HG02571 (cell line): ENCODE results near the gene CDC26.

Experiments
- ATAC-seq: cut with Tn5 transposase; IDR thresholded peaks from one replicate; pipeline ENCODE4 v1.9.1; 2021; ENCODE audit warnings: mild to moderate bottlenecking, moderate library complexity; ENCODE audit not compliant: unreplicated experiment

The CDC26 gene

DNA sequence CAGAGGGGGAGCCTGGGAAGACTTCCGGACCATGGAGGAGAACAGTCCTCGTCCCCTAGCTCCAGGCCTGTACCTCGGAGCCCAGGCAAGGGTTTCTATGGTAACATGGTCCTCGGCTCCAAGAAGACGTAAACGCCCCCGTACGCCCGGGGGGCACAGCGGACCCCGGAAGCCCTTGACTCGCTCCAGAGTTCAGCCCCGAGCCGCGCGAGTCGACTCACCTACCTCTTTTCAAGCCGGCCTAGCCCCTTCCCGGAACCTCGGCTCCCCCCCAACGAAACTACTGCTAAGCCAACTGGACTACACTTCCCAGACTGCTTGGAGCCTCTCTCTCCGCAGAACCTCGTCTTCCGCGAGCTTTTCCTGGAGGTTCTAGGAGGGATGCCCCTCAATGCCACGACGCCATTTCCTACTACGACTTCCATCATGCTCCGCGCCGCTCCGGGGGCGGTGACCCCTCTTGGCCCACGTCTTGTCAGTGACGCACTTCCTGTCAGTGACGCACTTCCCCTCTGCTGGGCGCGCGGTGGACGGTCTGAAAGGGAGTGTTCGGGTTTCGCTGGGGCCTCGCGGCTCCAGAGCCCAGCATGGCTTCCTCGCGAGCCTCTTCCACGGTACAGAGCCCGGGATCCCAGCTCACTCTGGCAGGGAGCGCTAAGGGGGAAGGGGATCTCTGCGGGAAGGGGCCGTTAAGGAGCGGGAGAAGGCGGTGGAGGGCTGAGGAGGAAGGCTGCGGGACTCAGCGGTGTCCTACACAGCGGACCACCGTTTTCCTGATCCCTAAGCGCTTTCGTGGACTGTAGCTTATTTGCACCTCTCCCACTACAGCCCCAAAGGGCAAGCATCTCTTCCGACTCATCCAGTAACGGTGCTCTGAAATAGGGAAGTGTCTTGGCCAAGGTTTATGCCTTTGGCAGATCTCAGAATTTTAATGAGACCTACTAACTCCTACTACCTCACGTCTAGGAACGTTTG is at the start of gene CDC26, which contains the start of gene PRPF4:
TSS of gene CDC26 (minus strand) at position 416 of the 975 bp plus-strand sequence. CDS start 3,065 bp downstream, outside the sequence.
TSS of gene PRPF4 (plus strand) at position 502 of the 975 bp plus-strand sequence. CDS start at position 588, 86 bp downstream.
- ATAC-seq, result peak; percentile 98

DNA sequence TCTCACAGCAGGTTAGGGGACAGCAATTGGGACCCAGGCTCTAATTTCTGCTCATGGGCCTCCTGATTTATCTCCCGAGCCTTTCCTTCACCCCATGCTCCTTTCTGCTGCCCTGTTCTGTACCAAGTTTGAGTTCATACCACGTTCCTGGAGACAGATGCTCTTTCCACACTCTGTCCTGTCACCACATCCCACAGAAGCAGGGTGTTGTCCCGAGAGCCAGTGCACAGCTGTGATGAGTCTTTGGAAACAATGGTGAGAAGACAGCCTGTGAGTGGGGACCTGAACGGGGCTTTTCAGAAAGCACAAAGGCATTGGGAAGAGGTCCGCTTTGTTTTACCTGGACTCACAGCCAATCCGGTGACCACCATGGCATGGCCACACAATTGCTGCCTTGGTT is 47.3 kb upstream of the CDC26 start:
- no peak for ATAC-seq

DNA sequence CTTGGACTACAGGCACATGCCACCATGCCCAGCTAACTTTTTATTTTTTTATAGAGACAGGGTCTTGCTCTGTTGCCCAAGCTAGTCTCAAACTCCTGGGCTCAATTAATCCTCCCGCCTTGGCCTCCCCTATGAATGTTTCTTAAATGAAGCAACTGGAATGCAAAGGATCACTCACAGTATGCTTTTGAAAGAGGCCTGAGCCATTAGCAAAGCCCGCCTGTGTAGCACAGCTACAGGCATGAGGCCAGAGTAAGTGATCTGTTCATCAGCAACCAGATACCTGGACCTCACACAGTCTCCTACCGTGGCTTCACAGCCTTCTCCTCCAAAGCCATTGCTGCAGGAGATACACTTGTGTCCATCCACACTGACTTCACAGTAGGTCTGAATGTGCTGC is 44.7 kb upstream of the CDC26 start:
- ATAC-seq, result no peak

DNA sequence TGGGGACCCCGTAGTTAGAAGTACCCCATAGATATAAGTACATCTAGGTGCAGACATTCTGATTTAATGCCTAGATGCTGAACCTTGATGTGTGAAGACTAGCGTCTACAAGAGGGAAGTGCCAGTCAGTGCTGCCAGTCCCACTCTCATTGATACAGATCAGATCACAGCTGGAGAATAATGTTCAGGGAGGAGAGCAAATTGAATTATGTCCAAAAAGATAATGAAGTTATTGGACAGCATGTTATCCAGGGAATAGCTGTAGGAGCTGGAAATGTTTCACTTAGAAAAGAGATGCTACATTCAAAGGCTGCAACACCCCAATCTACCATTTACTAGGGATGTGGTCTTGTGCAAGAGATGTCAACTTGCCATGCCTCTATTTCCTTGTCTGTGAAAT is 43.7 kb upstream of the CDC26 start:
- ATAC-seq, result no peak

DNA sequence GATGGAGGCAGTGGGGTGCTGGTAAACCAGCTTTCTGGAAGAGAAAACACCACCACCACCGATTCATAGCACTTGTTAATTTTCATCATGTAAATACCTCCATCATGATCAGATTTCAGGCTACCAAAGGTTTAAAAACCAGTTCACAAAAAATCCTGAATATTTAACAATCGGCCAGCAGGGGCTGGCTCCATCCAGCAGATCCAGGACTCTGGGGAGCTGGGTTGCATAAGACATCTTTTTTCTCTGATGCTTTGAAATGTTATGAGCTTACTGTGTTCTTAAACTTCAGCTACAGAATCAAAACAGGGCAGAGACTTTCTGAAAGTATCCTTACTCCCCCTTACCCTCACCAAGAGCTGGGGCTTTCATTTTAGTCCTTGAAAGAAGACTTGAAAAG is 42.4 kb upstream of the CDC26 start:
- no peak for ATAC-seq

DNA sequence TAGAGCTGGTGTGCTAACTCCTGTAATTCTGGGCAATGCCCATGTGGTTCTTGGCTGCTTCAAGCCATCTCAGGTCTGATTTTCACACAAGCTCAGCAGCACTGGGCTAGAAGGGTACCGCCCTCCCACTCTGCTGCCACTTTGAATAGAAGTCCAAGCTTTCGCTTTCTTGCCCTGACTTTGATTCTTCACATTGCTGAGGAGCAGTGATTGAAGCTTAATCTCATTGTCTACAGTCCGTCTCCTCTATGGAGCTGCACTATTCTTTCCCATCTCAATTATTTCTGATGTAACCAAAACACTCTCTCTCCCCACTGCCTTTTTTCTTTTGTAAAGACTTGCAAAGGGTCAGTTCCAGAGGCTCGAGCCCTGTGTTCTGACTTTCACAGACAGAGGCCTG is 40.7 kb upstream of the CDC26 start:
- no peak for ATAC-seq

DNA sequence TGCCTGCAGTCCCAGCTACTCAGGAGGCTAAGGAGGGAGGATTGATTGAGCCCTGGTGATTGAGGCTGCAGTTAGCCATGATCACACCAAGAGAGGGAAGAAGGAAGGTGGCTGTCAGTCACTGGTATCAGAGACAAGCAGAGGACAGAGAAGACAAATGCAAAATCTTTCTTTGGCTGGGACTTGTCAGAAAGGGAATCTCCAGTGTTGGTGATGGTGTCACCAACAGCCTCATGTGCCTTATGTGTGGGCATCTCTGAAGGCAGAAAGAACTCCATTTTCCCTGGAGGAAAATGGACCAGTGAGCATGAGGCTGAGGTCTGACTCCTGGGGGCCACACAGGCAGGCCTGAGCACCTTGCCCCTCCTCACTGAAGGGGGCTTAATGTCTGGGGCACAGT is 39.9 kb upstream of the CDC26 start:
- ATAC-seq, result no peak

DNA sequence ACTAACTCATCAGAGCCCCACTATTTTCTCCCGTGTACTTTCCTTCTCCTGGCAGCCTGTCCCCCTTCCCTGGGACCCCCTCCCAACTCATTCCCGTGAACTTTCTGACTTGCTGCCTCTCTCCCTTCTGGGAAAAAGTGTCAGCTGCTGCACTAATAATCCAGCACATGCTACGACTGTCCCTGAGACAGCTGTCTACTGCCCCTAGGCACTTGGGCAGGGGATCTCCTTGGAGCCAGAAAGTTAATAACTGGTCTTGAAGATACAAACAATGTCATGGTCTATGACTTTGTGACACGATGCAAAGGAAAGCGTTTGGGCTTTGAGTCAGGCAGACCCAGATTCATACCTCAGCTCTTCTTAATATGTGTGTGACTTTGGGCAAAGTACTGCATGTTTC is 37.9 kb upstream of the CDC26 start:
- ATAC-seq, result no peak

DNA sequence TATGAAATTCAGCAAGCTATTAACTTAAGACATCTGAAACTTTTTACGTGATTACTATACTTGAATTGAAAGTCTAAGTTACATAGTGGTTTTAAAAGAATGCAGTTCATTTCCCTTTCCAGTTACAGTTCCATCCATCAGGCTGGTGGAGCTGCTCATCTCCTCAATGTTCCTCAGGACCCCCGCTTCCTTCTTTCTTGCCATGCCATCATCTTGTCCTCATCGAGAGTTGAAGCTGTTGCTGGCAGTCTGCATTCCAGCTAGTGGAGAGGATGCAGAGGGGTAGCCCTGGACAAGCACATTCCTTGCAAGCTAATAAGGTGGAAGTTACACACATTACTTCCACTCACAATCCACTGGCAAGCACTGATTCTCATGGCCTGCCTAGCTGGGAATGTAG is 36.6 kb upstream of the CDC26 start:
- no peak for ATAC-seq

DNA sequence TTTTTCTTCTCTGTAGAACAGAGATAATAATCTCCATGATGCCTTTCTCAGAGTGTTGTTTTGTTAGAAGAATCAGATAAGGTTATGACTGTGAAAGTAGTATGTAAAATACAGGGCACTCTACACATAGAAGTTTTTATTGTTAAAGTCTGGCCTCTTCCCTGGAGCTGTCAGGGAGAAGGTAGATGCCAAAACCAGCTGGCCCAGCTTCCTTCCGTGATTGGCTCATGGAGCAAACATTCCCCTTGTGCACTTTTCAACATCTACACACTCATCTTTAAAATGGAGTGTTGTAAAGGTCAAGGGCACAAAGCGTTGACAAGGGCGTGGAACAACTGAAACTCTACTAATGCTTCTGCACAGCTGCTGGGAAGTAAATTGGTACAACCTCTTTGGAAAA is 35.2 kb upstream of the CDC26 start:
- no peak for ATAC-seq

DNA sequence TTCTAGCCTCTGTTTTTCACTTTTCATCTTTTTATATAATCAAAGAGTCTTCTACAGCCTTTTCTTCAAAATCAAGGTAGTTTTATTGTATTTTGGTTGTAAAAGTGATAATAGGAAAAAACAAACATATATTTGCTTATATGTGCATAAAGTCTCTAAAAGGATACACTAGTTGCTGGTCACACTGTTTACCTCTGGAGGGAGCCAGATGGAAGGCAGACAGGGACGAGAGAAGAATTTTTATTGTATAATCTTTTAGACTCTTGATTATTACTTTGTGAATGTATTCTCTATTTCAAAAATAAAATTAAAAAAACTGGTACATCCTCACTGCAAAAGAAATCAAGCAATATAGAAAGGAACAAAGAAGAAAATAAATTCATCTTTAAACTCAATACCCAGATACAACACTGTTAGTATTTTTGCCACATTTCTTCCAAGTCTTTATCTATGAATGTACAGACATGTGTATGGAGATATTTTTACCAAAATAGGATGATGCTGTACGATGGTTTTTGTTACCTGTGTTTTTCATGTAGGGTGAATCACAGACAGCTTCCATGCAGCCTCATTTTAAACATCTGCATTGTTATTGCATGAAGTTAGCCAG is 33.9 kb upstream of the CDC26 start:
- ATAC-seq, result no peak

DNA sequence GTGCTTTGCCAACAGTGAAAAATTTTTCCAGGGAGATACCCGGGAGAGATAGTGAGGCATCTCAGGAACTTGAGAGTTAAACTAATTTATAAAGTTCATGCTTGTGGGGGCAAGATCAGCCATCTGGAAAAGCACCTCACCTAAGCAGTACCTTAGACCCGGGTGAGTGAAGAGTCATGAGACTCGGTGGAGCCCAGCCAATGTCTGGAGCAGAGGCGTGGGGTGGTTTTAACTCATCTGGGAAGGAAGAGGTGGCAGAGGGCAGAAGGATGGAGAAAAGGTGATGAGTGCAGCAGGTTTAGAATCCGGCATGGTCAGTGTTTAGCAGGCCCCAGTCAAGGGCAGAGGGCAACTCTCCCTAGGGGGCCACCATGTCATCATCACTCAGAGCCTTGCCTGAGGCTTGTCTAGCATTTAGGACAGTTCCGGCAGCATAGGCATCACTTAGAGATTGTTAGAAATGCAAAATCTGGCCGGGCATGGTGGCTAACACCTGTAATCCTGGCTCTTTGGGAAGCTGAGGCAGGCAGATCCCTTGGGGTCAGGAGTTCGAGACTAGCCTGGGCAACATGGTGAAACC is 32.1 kb upstream of the CDC26 start:
- no peak for ATAC-seq

DNA sequence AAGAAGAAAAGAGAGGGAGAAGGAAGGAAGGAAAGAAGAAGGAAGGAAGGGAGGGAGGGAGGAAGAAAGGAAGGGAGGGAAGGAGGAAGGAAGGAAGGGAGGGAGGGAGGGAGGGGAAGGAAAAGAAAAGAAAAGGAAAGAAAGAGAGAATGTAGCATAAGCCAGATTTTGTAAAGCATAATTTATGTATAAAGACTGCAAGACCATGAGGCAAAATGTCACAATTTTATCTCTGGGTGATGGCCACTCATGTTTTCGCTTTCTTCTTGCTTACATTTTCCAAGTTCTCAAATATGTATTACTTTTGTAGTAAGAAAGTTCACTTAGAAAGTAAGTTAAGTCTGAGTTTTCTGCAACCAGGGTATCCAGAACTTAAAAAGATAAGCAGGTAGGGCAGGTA is 31.2 kb upstream of the CDC26 start:
- ATAC-seq, result no peak

DNA sequence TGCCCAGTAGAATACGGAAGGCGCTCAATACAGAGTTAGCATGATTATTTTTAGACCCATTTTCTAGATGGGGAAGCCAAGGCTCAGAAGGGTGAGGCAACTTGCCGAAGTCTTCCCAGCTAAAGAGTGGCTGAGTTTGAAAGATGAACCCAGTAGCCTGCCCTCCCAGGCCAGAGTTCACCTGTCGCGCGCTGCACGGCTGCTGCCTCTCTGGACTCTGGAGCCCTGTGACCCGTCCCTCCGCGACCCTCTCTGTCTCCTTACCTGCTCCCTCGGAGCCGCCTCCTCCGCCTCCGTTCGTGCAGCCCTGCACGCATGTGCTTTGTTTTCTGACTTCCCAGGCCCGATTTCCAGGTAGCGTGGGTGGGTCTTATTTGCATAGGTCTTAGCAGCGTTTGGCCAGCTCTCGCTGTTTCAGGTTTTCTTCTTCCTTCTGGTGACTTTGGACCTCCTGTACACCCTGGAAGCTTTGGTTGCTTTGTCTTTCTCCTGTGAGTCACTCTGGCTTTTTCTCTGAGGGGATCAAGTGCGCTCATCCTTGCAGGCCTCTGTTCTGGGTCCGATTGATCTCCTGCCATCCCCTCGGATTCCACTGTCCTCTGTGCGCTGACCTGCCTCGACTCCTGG is 27.5 kb upstream of the CDC26 start, which contains the start of gene RNF183:
TSS of gene RNF183 (minus strand) at position 585 of the 627 bp plus-strand sequence. CDS start 5,192 bp downstream, outside the sequence.
- no peak for ATAC-seq

DNA sequence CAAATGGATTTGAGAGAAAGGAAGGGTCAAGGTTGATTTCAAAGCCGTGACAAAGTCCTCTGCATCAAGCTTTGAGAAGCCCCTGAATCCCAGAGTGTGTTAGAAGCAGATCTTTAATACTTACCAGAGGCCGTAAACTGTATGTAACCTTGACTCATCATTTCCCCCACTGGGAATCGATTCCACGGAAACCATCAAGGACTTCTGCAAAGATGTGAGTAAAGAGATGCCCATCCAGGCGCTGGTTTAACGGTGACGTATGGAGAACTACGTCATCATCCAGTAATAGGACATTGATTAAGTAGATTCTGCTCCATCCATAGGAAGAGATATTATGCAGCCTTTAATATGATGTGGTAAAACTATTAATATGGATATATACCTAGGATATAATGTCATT is 26.2 kb upstream of the CDC26 start:
- no peak for ATAC-seq

DNA sequence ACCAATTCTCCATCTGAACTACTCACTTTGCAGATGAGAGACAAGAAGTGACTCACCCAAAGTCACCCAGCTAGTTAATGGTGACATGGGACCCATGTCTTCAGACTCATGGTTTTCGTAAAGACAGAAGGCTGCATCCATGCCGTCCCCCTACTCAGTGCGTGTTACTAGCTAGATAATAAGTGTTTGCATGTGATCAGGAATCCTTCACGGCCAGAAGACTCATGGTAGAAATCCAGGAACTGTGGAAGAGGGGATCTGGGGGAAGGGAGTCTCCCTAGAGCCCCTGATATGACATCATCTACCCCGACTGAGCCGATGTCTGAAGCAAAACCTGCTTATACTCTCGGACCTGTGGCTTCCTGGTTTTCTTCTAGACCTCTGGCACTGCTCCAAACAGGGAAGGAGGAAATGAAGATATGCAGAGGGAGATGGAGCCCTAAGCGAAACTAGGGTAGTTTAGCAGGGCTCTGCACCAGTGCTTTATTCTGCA is 24.5 kb upstream of the CDC26 start:
- no peak for ATAC-seq

DNA sequence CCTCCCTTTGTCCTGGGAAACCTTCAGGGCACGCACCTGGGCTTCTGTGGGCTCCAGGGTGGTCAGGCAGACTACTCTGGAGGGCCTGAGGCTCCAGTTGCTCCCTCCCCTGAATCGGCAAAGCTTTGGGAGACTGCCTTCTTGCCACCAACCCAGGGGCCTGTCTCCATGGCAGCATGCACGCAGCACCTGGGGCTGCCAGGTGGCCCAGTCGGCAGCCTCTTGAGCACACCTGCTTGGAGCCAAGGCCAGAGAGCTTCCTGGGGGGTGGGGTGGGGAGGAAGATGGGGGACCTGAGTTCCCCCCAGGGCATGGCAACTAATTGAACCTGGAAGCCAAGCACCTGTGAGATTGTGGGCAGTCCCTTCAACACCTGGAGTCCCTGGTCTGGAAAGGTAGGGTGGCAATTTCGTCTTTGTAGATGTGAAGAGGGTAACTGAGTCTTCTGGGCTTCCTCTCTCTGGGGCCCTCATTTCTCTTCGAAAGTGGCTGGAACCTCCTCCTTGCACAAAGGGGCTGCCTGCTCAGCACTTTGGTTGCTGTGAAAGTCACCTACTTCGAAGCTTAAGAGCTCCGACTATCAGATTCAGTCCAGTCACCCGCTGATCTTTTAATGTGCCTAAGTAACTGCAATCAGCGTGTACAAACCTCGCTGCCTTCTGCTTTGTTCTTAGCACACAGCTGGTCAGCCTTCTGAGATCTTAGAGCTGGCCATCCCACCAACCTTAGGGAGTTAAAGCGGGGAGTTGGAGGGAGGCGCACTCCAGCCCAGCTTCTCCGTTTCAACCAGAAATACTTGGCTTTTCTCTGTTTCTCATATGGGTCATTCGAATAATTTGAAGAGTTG is 23.8 kb upstream of the CDC26 start:
- no peak for ATAC-seq

DNA sequence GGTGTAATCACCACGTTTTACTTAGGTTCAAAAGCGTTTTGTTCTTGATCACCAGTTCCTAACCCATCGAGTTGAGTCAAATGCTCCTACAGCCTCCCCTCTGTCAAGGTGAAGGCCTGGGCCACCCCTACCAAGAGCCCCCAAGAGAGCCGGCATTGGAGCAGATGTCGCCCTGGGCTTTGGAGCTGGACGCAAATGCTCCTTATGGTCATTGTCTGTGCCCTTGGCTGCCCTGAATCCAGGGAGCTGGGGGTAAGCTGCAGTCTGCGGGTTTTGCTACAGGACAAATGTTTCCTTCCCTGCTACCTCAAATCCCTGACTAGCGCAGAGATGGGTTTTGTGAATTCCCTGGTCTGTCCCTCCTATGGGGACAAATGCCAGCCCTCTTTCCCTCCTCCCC is 22.9 kb upstream of the CDC26 start:
- no peak for ATAC-seq

DNA sequence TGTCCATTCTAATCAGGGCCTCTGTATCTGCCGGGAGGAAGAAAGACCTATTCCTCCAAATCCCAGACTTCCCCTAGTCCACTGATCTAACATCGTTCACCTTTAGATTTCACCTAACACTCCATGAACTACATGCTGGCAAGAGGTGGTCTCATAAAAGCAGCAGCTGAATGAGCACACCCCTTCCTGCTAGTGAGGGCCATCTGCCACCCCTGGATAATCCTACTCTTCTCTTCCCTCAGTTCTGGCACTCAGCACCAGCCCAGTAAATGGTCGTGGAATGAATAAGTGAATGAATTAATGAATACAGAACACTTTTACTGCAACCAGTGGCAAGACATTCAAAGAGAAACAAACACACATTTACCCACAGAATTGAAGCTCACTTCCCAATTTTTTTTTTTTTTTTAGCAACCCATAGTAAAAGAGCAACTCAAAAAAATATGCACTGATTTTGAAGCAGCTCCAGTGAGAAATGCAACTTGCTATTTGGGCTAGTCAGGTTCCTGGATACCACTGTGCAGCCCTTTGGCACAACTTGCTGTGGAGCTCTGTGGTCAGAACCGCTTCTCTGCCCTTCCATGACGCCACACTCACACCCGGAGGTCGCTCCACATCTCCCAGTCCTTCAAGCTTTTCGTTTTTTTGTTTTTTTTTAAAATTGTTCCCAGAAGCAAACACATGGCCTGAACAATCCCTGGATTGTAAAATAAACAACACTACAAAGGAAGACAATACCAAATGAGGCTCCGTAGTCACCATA is 21.6 kb upstream of the CDC26 start:
- no peak for ATAC-seq
